Measurements from ENCODE around the gene SYNJ2.

- no peak for TF ChIP-seq CTCF (IDR thresholded peaks at IDR 0.05)
- TF ChIP-seq POLR2A (IDR thresholded peaks at IDR 0.05) = no peak
Observed at GRCh38 chr6:157996201-157996712, 14.6 kb downstream of the SYNJ2 start.
